ENCODE results near the gene NOL7.

The NOL7 gene

DNA sequence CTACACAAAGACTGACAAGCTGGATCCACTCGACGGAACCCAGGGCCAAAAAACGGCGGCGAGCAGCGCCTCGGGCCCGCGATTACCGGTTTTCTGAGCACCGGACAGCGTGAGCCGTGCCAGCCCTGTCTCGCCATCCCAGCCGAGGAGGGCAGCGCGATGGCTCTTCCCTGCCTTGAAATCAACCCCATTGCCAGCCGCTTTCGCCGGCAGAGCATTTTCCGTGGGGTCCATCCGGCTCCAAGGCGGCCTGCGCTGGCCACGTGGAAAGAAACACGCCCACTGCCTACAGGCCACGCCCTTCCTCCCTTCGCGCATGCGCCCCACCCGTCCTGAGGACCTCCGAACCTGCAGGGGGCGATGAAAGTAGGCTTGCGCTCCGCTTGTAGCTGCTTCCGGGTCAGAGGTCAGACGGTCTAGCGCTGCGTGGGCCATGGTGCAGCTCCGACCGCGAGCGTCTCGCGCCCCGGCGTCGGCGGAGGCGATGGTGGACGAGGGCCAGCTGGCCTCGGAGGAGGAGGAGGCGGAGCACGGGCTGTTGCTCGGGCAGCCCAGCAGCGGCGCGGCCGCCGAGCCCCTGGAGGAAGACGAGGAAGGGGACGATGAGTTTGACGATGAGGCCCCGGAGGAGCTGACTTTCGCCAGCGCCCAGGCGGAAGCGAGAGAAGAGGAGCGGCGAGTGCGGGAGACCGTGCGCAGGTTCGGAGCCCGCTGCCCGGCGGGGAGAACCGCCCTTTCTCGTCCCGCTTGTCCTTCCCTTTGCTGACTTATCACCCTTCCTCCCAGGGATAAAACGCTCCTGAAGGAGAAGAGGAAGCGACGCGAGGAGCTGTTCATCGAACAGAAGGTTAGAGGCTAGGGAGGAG is at the start of gene NOL7:
TSS of gene NOL7 (plus strand) at position 410 of the 866 bp plus-strand sequence. CDS start at position 434, 24 bp downstream.
- peak; percentile 79 for DNase-seq

DNA sequence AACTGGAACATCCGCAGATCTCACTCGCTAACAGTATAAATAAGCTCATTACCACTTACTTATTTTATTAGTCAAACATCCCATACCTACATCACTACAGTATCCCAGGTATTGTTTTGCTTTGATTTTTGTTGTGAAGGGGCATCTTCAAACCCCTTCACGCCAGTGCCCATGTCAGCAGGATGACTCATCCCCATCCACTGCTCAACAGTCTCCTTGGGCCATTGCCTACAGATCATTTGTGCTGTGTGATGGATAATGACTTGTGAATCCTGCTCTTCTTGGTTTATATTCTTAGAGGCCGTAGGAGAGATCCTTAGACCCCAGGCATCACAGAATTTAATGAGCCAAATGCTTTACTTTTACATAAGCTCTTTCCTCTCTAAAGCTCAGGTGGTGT is 49.2 kb upstream of the NOL7 start:
- no peak for DNase-seq

DNA sequence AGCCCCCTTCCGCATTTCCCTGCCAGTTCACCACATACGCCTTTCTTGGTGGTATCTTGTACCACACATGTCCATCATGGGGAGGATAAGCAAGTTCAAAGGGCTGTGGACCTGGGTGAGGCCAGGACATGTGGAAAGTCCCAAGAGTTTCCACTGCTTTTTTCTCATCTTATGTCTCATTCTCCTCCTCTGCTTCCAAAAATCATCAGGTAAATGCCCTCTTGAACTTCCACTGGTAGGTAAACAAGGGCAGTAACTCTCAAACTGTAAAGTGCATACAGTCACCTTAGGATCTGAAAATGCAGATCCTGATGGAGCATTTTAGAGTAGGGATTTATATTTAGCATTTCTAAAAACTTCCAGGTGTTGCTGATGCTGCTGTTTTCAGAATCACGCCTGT is 48.6 kb upstream of the NOL7 start:
- no peak for DNase-seq

DNA sequence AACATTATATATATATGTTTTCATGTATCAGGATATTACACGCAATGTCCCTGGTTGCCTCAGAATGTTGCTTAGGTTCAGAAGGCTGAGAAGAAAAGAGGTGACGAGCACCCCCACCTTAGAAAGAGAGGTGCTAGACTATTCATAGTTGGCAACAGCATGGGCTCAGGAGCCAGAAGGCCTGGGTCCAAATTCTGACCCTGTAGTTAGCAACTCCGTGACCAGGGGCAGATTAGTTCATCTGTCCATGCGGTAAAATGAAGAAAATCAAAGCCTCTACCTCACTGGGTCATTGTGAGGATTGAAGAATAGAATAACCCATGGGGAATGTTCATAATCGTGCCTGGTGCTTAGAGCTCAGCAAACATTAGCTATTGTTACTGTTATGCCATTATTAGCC is 46.2 kb upstream of the NOL7 start:
- DNase-seq = no peak

DNA sequence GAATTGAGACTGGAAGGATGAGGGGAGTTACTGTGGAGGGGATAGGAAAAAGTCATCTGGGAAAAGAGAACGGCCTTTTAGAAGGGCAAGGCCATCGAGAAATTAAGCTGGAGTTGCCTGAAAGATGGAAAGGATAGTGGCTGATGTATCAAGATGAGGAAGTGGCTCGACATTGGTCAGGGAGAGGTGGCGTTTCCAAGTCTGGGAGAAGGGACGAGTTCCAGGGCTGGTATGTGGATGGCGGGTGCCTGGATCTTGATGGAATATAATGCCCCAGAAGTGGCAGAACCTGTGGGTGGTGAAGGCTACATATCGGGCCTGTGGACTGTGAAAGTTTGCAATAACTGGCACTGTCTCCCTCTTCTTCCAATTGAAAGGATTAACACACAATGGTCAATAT is 42.9 kb upstream of the NOL7 start:
- DNase-seq = no peak

DNA sequence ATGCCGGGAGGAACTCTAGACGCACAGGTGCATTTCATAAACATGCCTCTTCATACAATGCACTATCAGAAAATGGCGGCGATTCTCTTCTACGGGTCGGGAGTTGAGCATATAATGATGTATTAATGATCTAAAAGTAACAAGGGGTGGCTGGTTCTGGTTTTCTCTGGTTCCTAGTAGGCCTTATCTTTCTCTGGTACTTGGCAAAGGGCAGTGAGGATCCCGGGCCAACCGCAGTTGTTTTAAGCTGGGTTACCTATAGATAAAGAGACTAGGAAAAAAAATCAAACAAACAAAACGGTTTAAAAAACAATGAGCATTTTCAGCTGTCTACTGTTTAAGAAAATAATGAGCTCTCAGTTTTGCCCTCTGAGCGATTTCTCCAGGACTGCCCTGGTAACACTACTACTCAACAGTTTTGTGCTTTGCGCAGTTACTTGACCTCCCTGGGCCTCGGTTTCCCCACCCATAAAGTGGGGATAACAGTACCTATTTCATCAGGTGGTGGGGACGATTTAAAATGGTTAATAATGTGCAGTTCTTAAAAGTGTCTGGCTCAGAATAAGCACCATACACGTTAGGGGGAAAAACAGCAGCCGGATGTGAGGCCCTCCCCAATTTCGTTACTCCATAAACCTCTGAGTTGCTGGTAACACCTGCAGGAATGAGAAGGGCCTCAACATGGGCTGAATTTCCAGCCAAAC is 42.0 kb upstream of the NOL7 start:
- DNase-seq = no peak

DNA sequence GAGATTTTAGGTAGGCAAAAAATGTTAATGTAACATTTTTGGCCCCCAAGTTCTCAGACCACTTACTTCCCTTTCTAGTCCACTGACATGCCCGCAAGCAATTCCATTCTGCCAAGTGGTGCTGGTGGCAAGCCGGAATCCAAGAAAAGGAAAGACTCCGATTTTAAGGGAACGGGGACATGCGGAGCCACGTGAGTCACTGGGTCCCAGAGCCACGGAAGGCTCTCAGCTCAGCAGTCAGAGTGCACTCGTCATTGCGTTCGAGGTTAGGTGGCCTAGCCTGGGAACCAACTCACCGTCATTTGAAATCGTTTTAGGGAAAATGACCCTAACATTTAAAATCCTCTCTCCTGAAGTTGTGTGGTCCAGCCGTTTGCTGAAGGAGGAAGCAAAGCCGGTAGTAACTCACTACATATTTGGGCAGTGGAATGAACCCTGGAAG is 41.4 kb upstream of the NOL7 start:
- DNase-seq = no peak

DNA sequence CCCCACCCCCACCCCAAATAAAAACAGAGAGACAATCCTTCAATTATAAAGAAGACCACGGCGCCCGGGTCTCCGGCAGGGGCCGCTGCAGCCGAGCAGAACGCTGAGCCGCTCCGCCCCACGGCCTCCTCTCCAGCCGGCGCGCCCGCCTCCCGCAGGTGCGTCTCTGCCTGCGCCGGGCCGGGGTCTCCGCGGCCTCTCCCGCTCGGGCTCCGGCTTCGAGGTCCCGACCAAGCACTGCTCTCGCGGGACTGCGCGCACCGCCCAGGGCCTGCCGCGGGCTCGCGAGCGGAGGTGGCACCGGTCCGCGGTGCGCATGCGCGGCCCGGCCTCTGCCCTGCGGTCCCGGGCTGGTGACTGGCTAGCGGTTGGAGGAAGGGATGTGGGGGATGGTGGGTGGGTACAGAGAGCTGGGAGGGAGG is 41.0 kb upstream of the NOL7 start:
- DNase-seq = peak; percentile 67

DNA sequence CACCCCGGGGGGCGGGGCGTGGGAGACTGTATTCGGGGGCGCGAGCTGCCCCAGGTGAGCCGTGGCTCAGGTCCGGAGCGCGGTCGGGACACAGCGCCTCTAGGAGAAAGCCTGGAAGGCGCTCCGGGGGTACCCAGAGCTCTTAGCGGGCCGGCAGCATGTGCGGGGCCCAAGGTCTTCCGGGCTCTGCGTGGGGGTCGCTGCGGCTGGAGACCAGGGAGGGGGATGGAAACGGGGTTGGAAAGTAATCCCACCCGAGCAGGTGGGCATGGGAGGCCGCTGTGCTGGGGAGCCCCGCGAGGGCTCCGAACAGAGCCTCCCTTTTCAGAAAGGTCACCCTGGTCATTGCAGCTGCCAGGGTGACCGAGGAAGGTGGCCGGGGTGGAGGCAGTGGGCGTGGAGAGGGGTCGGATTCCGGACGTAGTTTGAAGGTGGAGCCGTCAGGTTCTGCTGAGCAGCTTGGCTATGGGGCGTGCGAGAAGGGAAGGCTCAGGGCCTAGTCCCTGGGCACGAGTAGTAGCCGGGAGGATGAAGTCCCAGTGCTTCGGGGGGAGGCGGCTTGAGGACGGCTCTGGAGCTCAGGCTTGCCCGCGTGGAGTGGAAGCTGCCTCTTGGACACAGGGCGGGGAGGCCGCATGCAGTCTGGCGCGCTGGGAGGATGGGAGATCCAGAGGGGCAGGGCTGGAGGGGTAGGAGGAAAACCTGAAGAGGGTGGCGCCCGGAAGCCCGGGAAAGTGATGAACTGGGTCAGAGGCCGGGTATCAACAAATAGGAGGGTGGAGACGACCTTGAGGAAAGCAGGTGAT is 40.4 kb upstream of the NOL7 start, which contains the start of gene SIRT5:
TSS of gene SIRT5 (plus strand) at position 31 of the 806 bp plus-strand sequence. CDS start 9,510 bp downstream, outside the sequence.
- peak; percentile 82 for DNase-seq

DNA sequence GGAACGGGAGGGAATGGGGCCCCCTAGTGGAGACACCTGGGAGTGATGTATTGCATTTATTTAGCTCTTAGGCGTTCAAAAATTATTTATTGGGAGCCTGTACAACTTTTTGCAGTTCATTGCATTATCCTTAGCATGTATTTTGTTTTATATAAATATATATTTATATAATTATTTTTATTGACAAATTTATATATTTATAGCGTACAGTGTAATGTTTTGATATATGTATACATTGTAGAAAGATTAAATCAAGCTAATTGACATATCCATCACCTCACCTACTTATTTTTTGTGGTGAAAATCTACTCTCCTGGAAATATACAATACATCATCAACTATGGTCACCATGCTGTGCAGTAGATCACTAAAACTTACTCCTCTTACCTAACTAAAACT is 39.8 kb upstream of the NOL7 start:
- no peak for DNase-seq

DNA sequence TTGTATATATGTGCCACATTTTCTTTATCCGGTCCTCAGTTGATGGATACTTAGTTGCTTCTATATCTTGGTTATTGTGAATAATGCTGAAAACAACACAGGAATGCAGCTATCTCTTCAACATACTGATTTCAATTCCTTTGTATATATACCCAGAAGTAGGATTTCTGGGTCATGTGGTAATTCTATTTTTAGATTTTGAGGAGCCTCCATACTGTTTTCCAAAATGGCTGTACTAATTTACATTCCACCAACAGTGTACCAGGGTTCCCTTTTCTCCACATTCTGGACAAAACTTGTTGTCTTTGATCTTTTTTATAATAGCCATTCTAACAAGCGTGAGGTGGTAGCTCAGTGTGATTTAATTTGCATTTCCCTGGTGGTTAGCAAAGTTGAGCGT is 39.1 kb upstream of the NOL7 start:
- no peak for DNase-seq

DNA sequence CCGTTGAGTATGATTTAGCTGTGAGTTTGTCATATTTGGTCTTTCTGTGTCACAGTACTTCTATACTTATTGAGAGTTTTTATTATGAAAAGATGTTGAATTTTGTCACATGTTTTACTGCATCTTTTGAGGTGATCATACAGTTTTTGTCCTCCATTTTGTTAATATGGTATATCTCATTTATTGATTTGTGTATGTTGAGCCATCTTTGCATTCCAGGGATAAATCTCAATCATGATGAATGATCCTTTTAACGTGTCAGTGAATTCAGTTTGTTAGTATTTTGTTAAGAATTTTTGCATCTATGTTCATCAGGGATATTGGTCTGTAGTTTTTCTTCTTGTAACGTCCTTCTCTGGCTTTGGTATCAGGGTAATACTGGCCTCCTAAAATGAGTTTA is 37.2 kb upstream of the NOL7 start:
- no peak for DNase-seq

DNA sequence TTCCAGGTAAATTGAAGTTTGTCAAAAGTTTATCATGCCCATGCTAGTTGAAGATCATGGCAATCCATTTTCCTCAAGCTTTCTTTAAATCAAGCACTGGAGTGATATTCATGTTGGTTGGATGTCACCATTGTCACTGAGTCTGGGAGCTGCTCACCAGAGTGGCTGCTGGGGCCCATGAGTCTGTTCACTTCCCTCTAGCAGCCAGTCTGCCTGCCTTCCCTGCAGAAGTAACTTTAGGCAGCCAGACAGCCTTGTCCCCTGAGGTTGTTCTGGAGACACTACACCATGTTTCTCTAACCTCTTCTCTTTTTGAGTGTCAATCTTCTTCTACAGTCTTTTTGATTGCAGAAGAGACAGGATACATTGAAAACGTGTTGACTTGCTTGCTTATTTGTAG is 35.2 kb upstream of the NOL7 start:
- DNase-seq = no peak

DNA sequence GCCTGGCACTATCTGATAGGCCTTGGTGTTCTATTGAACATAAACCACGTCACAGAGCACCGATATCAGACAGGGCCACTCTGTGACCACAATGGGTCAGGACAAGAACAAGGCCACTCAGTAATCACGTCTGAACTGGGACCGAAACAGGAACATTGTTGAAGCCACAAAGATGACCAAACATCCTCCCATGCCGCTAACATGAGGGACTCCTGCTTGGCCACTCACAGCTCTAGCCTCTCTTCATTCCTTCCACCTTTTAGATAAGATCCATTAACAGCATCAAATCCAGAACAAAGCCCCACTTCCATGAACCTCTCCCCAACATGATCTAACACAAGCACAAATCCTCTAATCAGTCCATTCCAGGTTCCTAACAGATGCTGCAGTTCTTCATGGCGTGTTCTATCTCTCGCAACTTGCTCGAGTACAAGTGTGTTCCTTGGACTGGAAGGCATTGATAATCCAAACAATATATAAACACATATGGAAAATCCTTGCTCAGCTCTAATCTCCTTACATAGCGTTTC is 33.4 kb upstream of the NOL7 start:
- no peak for DNase-seq

DNA sequence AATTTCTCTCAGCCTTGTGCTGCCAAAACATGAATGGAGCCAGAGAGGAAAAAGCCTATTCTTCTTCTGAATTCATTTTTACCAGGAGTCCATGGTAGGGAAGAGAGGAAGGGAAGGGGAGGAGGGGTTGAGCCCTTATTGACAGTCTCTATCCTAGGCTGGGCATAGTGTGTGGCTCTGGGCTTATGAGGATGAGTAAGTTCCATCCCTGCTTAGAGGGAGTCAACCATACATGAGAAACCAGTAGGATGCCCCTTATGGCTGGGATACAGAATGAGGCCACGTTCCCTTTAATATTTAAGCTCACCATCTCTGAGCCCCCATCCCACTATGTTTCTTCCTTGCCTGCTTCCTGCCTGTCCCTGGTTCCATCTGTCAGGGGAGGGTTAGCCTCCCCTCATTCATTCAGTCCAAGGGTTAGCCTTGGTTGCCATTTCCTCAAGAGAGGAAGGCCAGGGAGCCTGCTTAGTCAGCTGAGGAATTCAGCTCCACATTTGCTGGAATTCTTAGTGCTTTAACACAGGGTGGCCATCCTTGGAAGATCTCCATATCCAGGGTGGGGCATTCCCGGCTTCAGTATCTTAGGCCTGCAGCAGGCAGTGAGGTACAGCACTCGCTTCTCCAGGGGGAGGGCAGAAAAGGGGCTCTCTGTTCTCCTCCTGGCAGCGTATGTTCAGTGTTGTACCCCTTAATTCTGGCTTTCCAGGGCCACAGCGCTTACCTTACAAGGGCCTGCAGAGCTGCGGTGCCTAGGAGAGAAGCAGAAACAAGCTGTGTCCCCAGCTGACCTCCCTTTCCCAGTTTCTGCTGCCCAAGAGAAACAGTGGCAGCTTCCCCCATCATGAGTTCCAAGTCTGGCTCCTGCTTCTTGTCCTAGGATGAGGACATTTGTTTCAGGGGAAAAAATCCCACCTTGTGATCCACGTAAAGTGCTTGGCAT is 28.3 kb upstream of the NOL7 start:
- no peak for DNase-seq

DNA sequence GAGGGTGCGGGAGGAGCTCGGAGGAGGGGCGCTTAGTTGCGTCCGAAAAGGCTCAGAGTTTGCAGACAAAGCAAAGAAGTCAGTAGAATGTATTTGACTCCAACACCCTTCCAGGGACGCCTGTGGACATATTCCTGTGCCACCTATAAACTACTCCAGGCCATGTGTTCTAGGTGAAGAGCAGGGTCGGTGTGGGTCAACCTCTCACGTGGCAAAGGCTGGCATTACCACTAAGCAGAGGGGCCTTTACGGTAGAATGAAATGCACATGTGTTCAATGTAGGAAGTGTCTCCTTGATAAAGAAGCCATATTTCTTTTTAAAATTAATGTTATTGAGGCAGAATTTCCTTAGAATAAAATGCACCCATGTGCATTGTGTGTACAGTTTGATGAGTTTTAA is 25.3 kb upstream of the NOL7 start:
- no peak for DNase-seq

DNA sequence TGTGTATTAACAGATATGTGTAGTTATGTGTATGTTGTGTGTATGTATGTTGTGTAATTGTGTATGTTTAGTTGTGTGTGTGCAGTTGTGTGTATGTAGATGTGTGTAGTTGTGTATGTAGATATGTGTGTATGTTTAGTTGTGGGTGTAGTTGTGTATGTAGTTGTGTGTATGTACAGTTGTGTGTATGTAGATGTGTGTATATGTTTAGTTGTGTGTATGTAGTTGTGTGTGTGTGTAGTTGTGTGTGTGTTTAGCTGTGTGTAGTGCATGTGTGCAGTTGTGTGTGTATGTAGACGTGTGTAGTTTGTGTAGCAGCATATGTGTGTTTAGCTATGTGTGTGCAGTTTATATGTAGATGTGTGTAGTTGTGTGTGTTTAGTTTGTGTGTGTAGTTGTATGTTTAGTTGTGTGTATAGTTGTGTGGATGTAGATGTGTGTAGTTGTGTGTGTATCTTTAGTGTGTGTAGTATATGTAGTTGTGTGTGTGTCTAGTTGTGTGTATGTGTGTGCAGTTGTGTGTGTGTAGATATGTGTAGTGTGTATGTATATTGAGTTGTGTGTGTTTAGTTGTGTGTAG is 24.5 kb upstream of the NOL7 start:
- DNase-seq = no peak

DNA sequence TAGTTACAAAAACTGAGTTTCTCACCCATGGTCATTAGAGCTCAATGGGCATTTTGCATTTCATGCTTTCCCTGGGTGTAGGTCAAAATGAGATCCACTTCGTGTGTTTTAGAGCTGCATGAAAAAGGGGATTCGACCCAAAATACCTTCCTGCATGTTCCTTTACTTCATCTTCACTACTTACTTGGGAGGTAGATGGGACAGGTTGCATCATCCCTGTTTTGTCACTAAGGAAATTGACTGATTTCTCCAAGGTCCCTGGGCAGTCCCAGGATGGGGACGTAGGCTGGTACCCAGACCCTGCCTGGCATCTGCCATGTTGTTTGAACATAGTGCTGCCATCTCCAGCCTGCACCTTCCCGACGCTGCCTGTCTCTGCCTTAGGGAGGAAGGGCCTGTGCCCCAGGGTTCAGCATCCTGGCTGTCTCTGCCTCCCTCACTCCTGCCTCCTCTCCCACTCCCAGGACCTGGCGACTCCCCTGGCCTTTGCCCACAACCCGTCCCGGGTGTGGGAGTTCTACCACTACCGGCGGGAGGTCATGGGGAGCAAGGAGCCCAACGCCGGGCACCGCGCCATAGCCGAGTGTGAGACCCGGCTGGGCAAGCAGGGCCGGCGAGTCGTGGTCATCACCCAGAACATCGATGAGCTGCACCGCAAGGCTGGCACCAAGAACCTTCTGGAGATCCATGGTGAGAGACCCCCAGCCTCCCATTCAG is 23.8 kb upstream of the NOL7 start:
- DNase-seq = no peak

DNA sequence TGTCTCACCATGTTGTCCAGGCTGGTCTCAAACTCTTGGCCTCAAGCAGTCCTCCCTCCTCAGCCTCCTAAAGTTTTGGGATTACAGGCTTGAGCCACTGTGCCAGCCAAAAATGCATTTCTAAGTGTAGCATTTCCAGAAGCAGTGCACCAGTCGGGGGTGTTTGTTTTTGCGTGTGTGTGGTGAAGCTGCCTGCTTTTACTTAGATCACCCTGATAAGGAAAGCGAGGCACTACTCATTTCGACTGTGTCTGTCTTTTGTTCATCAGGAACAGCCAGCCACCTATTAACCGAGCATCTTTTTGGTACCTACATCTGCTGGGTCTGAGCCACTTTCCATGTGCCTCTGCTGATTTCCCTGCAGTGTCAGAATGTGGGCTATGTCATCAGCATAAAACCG is 22.0 kb upstream of the NOL7 start:
- DNase-seq = no peak

DNA sequence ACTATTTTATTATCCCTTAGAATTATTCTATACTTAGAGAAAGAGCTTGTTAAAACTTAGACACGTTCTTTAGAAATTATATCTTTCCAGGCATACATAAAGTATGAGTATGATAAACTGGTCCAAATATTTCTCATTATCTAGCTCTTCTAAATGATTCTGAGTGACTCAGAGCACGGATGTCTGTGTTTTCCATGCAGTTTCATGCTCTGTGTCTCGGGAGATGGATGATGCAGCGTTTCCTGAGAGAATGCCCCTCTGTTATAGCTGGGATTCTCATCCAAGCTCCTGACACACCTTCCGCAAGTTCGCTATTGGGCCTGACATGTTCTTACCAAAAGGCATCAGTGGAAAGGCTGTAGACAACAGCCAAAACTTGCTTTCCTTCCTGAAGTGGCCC is 21.4 kb upstream of the NOL7 start:
- DNase-seq = no peak

DNA sequence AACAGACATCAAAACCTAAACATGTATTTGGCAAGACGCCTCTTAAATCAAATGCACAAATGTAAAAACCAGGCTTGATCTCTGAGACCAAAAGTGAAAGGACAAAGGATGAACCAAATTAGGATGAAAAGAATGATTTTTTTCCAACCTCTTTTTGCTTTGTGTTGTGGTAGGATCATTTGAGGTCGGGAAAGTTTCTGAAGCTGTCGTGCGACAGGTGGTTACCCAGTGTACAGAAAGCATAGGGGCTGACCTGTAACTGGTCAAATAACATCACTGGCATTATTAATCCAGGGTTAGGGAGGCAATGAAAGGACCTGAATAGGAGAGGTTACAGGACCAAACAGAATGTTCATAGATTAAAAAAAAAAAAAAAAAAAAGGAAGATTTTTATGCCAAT is 18.1 kb upstream of the NOL7 start:
- DNase-seq = no peak

Measured in NCI-H1436 treated with DMSO at 0.1 percent for 48 hours (cell line).